IPS DF 4.7 (cell line): ENCODE data around the gene PAPSS2.

Experiments
- DNase-seq: peaks from one replicate; pipeline ENCODE4 v3.0.0-alpha.2; 2013; ENCODE audit warnings: low spot score; ENCODE audit errors: extremely low read depth

PAPSS2 gene

GRCh38 chr10:87782721-87783120 lies 123.0 kb downstream of the PAPSS2 start:
- DNase-seq, result no peak

- no peak for DNase-seq
These were observed 126.7 kb downstream of the PAPSS2 start for GRCh38 chr10:87786421-87786820.

GRCh38 chr10:87790185-87790584 lies 130.5 kb downstream of the PAPSS2 start:
- no peak for DNase-seq

- no peak for DNase-seq
These were observed 134.6 kb downstream of the PAPSS2 start for GRCh38 chr10:87794285-87794684.
